ENCODE measurements around the gene SLC25A21. TPM values are rescaled to one million over a fixed set of nuclear protein-coding genes. Genes with fewer than 3 reads are reported as not detected.

SLC25A21 gene
- polyA plus RNA-seq, 1 experiment, result 1.5 TPM

- H3K9me3 ChIP-seq (ENCODE audit: control insufficient read depth, insufficient read depth, low read length), result peaks cover 26% of the 10 kb centered on the region
- CTCF ChIA-PET, result no interaction called here
- no peak overlapping the region for H3K4me3 ChIP-seq (ENCODE audit: low read depth, low read length)
- peaks cover 79% of the 10 kb centered on the region for H3K27me3 ChIP-seq (ENCODE audit: control insufficient read depth, insufficient read depth, low read length)
- POLR2A ChIA-PET, result no interaction called here
- TF ChIP-seq CTCF (IDR thresholded peaks at IDR 0.05; ENCODE audit: low read depth, low read length), result no peak
- no peak for DNase-seq (ENCODE audit: low read depth, low spot score)
- no peak overlapping the region for H3K27ac ChIP-seq (ENCODE audit: low read depth, low read length)
Measured at GRCh38 chr14:36653962-36654793, 518.2 kb downstream of the SLC25A21 start.

GRCh38 chr14:36653413-36653812 is 519.0 kb downstream of the SLC25A21 start:
- no peak for DNase-seq (ENCODE audit: low read depth, low spot score)
- H3K9me3 ChIP-seq (ENCODE audit: control insufficient read depth, insufficient read depth, low read length), result peaks cover 26% of the 10 kb centered on the region
- ChIA-PET CTCF (no interaction called here), POLR2A (no interaction called here)
- H3K4me3 ChIP-seq (ENCODE audit: low read depth, low read length), result no peak overlapping the region
- no peak overlapping the region for H3K27ac ChIP-seq (ENCODE audit: low read depth, low read length)
- TF ChIP-seq CTCF (IDR thresholded peaks at IDR 0.05; ENCODE audit: low read depth, low read length), result no peak
- H3K27me3 ChIP-seq (ENCODE audit: control insufficient read depth, insufficient read depth, low read length), result peaks cover 78% of the 10 kb centered on the region

- Histone ChIP-seq H3K9me3 (ENCODE audit: control insufficient read depth, insufficient read depth, low read length) (peaks cover 20% of the 10 kb centered on the region), H3K27ac (ENCODE audit: low read depth, low read length) (no peak overlapping the region), H3K4me3 (ENCODE audit: low read depth, low read length) (no peak overlapping the region), H3K27me3 (ENCODE audit: control insufficient read depth, insufficient read depth, low read length) (peaks cover 78% of the 10 kb centered on the region)
- DNase-seq (ENCODE audit: low read depth, low spot score), result no peak
- ChIA-PET CTCF (no interaction called here), POLR2A (no interaction called here)
- no peak for TF ChIP-seq CTCF (IDR thresholded peaks at IDR 0.05; ENCODE audit: low read depth, low read length)
Measured at GRCh38 chr14:36652542-36653201, 519.7 kb downstream of the SLC25A21 start.

- H3K27me3 ChIP-seq (ENCODE audit: control insufficient read depth, insufficient read depth, low read length), result peaks cover 71% of the 10 kb centered on the region
- H3K4me3 ChIP-seq (ENCODE audit: low read depth, low read length), result no peak overlapping the region
- CTCF ChIA-PET, result interaction anchor here (0.7 to 6.7 kb wide), 7 partner anchors 18 to 502 kb away, joined by 3 to 127 read pairs (median 3); no protein-coding TSS in a partner anchor
- POLR2A ChIA-PET, result no interaction called here
- DNase-seq (ENCODE audit: low read depth, low spot score), result no peak
- H3K9me3 ChIP-seq (ENCODE audit: control insufficient read depth, insufficient read depth, low read length), result peaks cover 5% of the 10 kb centered on the region
- H3K27ac ChIP-seq (ENCODE audit: low read depth, low read length), result no peak overlapping the region
- no peak for TF ChIP-seq CTCF (IDR thresholded peaks at IDR 0.05; ENCODE audit: low read depth, low read length)
Measured at GRCh38 chr14:36649872-36650650, 522.3 kb downstream of the SLC25A21 start.
